SU-DHL-6 (cell line): ENCODE results near the gene SLC4A2.

Source experiments
- CTCF ChIP-seq: fragments of 200-600 bp; sonication (generic); IDR thresholded peaks from one replicate; pipeline ENCODE4 v1.5.1; 2017; ENCODE audit warnings: antibody characterized with exemption, mild to moderate bottlenecking, low read length, moderate library complexity; ENCODE audit not compliant: insufficient read depth, poor library complexity, severe bottlenecking
- EZH2phosphoT487 ChIP-seq: fragments of 200-600 bp; sonication (generic), shearing (Covaris generic); conservative IDR thresholded peaks from 2 replicates; pipeline ENCODE4 v1.6.1; 2018; ENCODE audit warnings: mild to moderate bottlenecking, antibody characterized with exemption, low read length, moderate library complexity, mixed read lengths

- no peak for TF ChIP-seq CTCF
- TF ChIP-seq EZH2phosphoT487: no peak
Observed at GRCh38 chr7:151074817-151075661, 15.7 kb downstream of the SLC4A2 start.
